CD14-positive monocyte (primary cell): ENCODE results near the gene MEPE. TPM values are rescaled to one million over a fixed set of nuclear protein-coding genes. Genes with fewer than 3 reads are reported as not detected.

Source experiments
- DNase-seq, 3 donors: peaks; one replicate each; pipeline ENCODE4 v3.0.0-alpha.2; 2011 to 2022
- H2AFZ ChIP-seq: 2 replicates; pipeline ENCODE4 v1.6.0; 2012; ENCODE audit warnings: mild to moderate bottlenecking, low read depth, low read length, inconsistent platforms; ENCODE audit not compliant: insufficient read depth, poor library complexity, severe bottlenecking
- H3K27ac ChIP-seq, 2 donors: 1 replicate in 1 of 2; 2 replicates in 1 of 2; pipeline ENCODE4 v1.5.1; 2012 to 2013; ENCODE audit warnings: low read length in 2 of 2, control low read depth in 1 of 2, inconsistent platforms in 1 of 2, low read depth in 1 of 2, mild to moderate bottlenecking in 1 of 2
- H3K27me3 ChIP-seq, 2 donors: one replicate each; pipeline versions ENCODE4 v1.6.0 to v1.6.1; 2011 to 2013; ENCODE audit warnings: low read length in 2 of 2; ENCODE audit not compliant: control insufficient read depth in 2 of 2, insufficient read depth in 2 of 2
- H3K36me3 ChIP-seq, 2 donors: replicated peaks in 1 of 2; 1 replicate in 1 of 2; 2 replicates in 1 of 2; pipeline versions ENCODE4 v1.5.1 to v1.6.1; 2012 to 2013; ENCODE audit warnings: low read length in 2 of 2, control low read depth in 1 of 2, inconsistent platforms in 1 of 2, mild to moderate bottlenecking in 1 of 2; ENCODE audit not compliant: insufficient read depth in 2 of 2, control insufficient read depth in 1 of 2
- H3K4me1 ChIP-seq, 2 donors: 1 replicate in 1 of 2; 2 replicates in 1 of 2; pipeline versions ENCODE4 v1.5.1 to v1.6.1; 2012 to 2013; ENCODE audit warnings: low read length in 2 of 2, control low read depth in 1 of 2, inconsistent platforms in 1 of 2, mild to moderate bottlenecking in 1 of 2, moderate library complexity in 1 of 2; ENCODE audit not compliant: insufficient read depth in 2 of 2, control insufficient read depth in 1 of 2
- H3K4me2 ChIP-seq: replicated peaks from 2 replicates; pipeline ENCODE3; 2012; ENCODE audit warnings: low read length, moderate library complexity, mild to moderate bottlenecking; ENCODE audit not compliant: poor library complexity, severe bottlenecking; ENCODE audit errors: extremely low read depth
- H3K4me3 ChIP-seq, 3 experiments: fragments of 200-600 bp in 1 of 3; sonication (generic) in 1 of 3; replicated peaks in 1 of 3; 1 replicate in 2 of 3; 2 replicates in 1 of 3; pipeline ENCODE4 v1.5.1; 2011 to 2013; ENCODE audit warnings: low read length in 3 of 3, mild to moderate bottlenecking in 3 of 3, control low read depth in 2 of 3, low read depth in 2 of 3, inconsistent platforms in 1 of 3, moderate library complexity in 1 of 3
- H3K79me2 ChIP-seq: 2 replicates; pipeline ENCODE4 v1.6.0; 2012; ENCODE audit warnings: mild to moderate bottlenecking, control low read depth, inconsistent platforms, low read length, moderate library complexity; ENCODE audit not compliant: insufficient read depth
- H3K9ac ChIP-seq: 2 replicates; pipeline ENCODE4 v1.6.0; 2017; ENCODE audit warnings: low read length, mild to moderate bottlenecking; ENCODE audit not compliant: insufficient read depth, poor library complexity, severe bottlenecking
- H3K9me3 ChIP-seq, 2 donors: replicated peaks in 1 of 2; 1 replicate in 1 of 2; 2 replicates in 1 of 2; pipeline versions ENCODE4 v1.5.1 to v1.6.1; 2012 to 2013; ENCODE audit warnings: low read length in 2 of 2, control low read depth in 1 of 2; ENCODE audit not compliant: control insufficient read depth in 1 of 2, insufficient read depth in 1 of 2
- H4K20me1 ChIP-seq: 2 replicates; pipeline ENCODE4 v1.6.0; 2012; ENCODE audit warnings: mild to moderate bottlenecking, low read length, control low read depth, moderate library complexity; ENCODE audit not compliant: insufficient read depth
- H3K27ac Mint-ChIP-seq, 7 donors: one replicate each; pipeline ENCODE4 v1.8.0; 2020; ENCODE audit warnings: mild to moderate bottlenecking in 7 of 7, mixed read lengths in 7 of 7, moderate library complexity in 6 of 7, inconsistent platforms in 2 of 7
- H3K27me3 Mint-ChIP-seq, 3 donors: one replicate each; pipeline ENCODE4 v1.8.0; 2021 to 2022; ENCODE audit warnings: low read depth in 3 of 3, mild to moderate bottlenecking in 3 of 3, mixed read lengths in 3 of 3, moderate library complexity in 3 of 3, inconsistent platforms in 1 of 3
- H3K36me3 Mint-ChIP-seq, 2 donors: one replicate each; pipeline ENCODE4 v1.8.0; 2020; ENCODE audit warnings: mixed read lengths in 2 of 2, inconsistent platforms in 1 of 2, mild to moderate bottlenecking in 1 of 2
- H3K4me1 Mint-ChIP-seq: one replicate; pipeline ENCODE4 v1.8.0; 2020; ENCODE audit warnings: mild to moderate bottlenecking, mixed read lengths
- H3K4me3 Mint-ChIP-seq, 2 donors: one replicate each; pipeline ENCODE4 v1.8.0; 2020; ENCODE audit warnings: mild to moderate bottlenecking in 2 of 2, mixed read lengths in 2 of 2, moderate library complexity in 1 of 2
- H3K9me3 Mint-ChIP-seq, 7 donors: one replicate each; pipeline ENCODE4 v1.8.0; 2020 to 2022; ENCODE audit warnings: mixed read lengths in 7 of 7, mild to moderate bottlenecking in 6 of 7, moderate library complexity in 6 of 7, inconsistent platforms in 2 of 7
- WGBS: methylation state at CpG from one replicate; pipeline ENCODE4 v1.1.5; 2013; ENCODE audit warnings: missing lambda C conversion rate; ENCODE audit not compliant: insufficient coverage; 5-methylcytosine and 5-hydroxymethylcytosine counted together
- intact Hi-C, 2 donors: fragments of 100-400 bp; cut with micrococcal nuclease; formaldehyde crosslinking; loops; one replicate each; pipeline versions ENCODE4 v1.15.0 to v1.15.1; 2023
- polyA plus RNA-seq, 3 donors: library from polyadenylated mRNA; depleted of rRNA in 1 of 3; unstranded in 2 of 3; stranded (reverse) in 1 of 3; fragments of 300-500 nt in 2 of 3; fragments of >200 nt in 1 of 3; fragmentation: Illumina TruSeq in 2 of 3; gene quantifications; 1 replicate in 2 of 3; 2 replicates in 1 of 3; pipeline ENCODE4 v1.2.3, GENCODE V29; 2012 to 2021
- TF ChIP-seq, protein P1 (sequence below): fragments of 200-600 bp; IDR thresholded peaks from one replicate; pipeline ENCODE4 v1.8.0; 2022; ENCODE audit warnings: antibody characterized with exemption, mild to moderate bottlenecking

Gene MEPE
- polyA plus RNA-seq, 3 donors: not detected

DNA sequence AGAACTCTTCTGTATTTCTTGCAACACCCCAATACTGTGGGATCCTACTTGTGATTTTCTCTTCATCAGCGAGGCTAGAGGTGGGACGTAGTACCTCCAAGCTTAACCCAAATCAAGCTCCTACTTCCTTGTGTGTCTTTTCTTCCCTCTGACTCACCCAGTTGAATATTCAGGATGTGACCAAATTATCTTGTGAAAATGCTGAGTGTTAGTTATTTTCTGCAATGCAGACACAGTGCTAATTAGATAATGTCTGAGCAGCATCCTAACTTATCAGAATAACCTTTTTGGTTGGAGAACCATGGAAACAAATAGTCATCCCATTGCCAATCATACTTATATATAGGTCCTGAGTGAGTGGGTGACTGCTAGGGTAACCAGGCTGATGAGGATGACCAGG lies 2.4 kb downstream of the MEPE start:
- Mint-ChIP-seq H3K4me3 (no peak overlapping the region), H3K27me3 (peaks cover 0 to 3% (median 0%) of the 10 kb centered on the region in 3 donors), H3K9me3 (peaks cover 0 to 2% (median 0%) of the 10 kb centered on the region in 7 donors), H3K4me1 (peaks cover 3% of the 10 kb centered on the region), H3K27ac (peak overlapping the region in 1 of 7 donors; percentile 13), H3K36me3 (no peaks in the 10 kb centered on the region)
- H3K36me3 ChIP-seq: no peaks in the 10 kb centered on the region
- no peak overlapping the region for H3K9ac ChIP-seq
- no peaks in the 10 kb centered on the region for H3K79me2 ChIP-seq
- DNase-seq: no peak
- TF ChIP-seq, protein P1, sequence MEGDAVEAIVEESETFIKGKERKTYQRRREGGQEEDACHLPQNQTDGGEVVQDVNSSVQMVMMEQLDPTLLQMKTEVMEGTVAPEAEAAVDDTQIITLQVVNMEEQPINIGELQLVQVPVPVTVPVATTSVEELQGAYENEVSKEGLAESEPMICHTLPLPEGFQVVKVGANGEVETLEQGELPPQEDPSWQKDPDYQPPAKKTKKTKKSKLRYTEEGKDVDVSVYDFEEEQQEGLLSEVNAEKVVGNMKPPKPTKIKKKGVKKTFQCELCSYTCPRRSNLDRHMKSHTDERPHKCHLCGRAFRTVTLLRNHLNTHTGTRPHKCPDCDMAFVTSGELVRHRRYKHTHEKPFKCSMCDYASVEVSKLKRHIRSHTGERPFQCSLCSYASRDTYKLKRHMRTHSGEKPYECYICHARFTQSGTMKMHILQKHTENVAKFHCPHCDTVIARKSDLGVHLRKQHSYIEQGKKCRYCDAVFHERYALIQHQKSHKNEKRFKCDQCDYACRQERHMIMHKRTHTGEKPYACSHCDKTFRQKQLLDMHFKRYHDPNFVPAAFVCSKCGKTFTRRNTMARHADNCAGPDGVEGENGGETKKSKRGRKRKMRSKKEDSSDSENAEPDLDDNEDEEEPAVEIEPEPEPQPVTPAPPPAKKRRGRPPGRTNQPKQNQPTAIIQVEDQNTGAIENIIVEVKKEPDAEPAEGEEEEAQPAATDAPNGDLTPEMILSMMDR: no peak
- H3K27ac ChIP-seq: no peak overlapping the region
- H3K4me1 ChIP-seq: no peaks in the 10 kb centered on the region
- no peaks in the 10 kb centered on the region for H4K20me1 ChIP-seq
- intact Hi-C loops: loop anchor here (5.0 to 10.0 kb wide), 3 partner anchors 100 to 153 kb away; no protein-coding TSS in a partner anchor
- H3K4me2 ChIP-seq: no peak overlapping the region
- H3K4me3 ChIP-seq: no peak overlapping the region
- no peak overlapping the region for H2AFZ ChIP-seq
- H3K9me3 ChIP-seq: no peaks in the 10 kb centered on the region
- H3K27me3 ChIP-seq: no peaks in the 10 kb centered on the region
- WGBS: no CpG with 5 or more reads among the region's 2 CpGs

DNA sequence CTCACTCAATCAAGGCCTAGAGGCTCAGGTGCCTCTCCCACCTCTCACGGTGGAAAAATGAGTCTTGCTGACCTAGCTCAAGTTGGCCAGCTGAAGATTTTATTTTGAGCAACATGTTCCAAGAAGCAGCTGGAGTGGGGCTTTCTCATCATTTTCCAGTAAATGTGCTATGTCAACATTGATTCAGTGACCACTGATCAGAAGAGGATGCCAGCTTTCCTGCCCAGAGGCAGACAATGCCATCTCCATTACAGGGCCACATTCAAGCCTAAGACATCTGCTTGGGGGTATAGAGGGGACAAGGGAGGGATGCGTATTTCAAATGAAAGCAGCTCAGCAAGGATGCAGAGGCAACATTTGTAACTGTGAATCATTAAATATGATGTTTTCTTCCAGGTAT lies 3.0 kb downstream of the MEPE start:
- no peaks in the 10 kb centered on the region for H3K79me2 ChIP-seq
- intact Hi-C loops: loop anchor here (5.0 to 10.0 kb wide), 3 partner anchors 101 to 153 kb away; no protein-coding TSS in a partner anchor
- no peak overlapping the region for H3K9ac ChIP-seq
- no peaks in the 10 kb centered on the region for H3K9me3 Mint-ChIP-seq
- no peaks in the 10 kb centered on the region for H3K4me1 ChIP-seq
- H3K27me3 Mint-ChIP-seq: peaks cover 0 to 5% (median 4%) of the 10 kb centered on the region in 3 donors
- no peak overlapping the region for H3K27ac ChIP-seq
- no peak for DNase-seq
- WGBS: 100% methylated on average over 1 of the region's 2 CpGs
- no peak overlapping the region for H3K4me3 Mint-ChIP-seq
- peaks cover 3% of the 10 kb centered on the region for H3K4me1 Mint-ChIP-seq
- H2AFZ ChIP-seq: no peak overlapping the region
- no peak overlapping the region for H3K4me3 ChIP-seq
- peak overlapping the region in 1 of 7 donors; percentile 53 for H3K27ac Mint-ChIP-seq
- TF ChIP-seq, protein P1: no peak
- H3K27me3 ChIP-seq: no peaks in the 10 kb centered on the region
- no peaks in the 10 kb centered on the region for H3K36me3 Mint-ChIP-seq
- H3K36me3 ChIP-seq: no peaks in the 10 kb centered on the region
- H4K20me1 ChIP-seq: no peaks in the 10 kb centered on the region
- H3K9me3 ChIP-seq: no peaks in the 10 kb centered on the region
- no peak overlapping the region for H3K4me2 ChIP-seq
